ENCODE data around the gene PCTP.

PCTP gene

GRCh38 chr17:55729484-55729883 lies 21.4 kb upstream of the PCTP start:
- Histone ChIP-seq H3K4me3 (ENCODE audit: severe bottlenecking) (no peak overlapping the region), H3K4me1 (ENCODE audit: insufficient read depth, poor library complexity, severe bottlenecking) (peaks cover 35% of the 10 kb centered on the region), H3K27ac (ENCODE audit: poor library complexity, severe bottlenecking) (no peak overlapping the region), H3K27me3 (ENCODE audit: insufficient read depth, poor library complexity, severe bottlenecking) (no peaks in the 10 kb centered on the region), H3K36me3 (ENCODE audit: low read depth) (no peaks in the 10 kb centered on the region), H3K9me3 (ENCODE audit: severe bottlenecking) (no peaks in the 10 kb centered on the region)
- DNase-seq (ENCODE audit: low spot score) = no peak
- ATAC-seq (ENCODE audit: low read depth) = no peak
- TF ChIP-seq CTCF (IDR thresholded peaks at IDR 0.05; ENCODE audit: poor library complexity, severe bottlenecking) = no peak

GRCh38 chr17:55730380-55730779 lies 20.5 kb upstream of the PCTP start:
- no peak for TF ChIP-seq CTCF (IDR thresholded peaks at IDR 0.05; ENCODE audit: poor library complexity, severe bottlenecking)
- peaks cover 43% of the 10 kb centered on the region for H3K4me1 ChIP-seq (ENCODE audit: insufficient read depth, poor library complexity, severe bottlenecking)
- no peak overlapping the region for H3K27ac ChIP-seq (ENCODE audit: poor library complexity, severe bottlenecking)
- ATAC-seq (ENCODE audit: low read depth) (no peak), DNase-seq (ENCODE audit: low spot score) (no peak)
- H3K9me3 ChIP-seq (ENCODE audit: severe bottlenecking) = no peaks in the 10 kb centered on the region
- no peaks in the 10 kb centered on the region for H3K27me3 ChIP-seq (ENCODE audit: insufficient read depth, poor library complexity, severe bottlenecking)
- H3K36me3 ChIP-seq (ENCODE audit: low read depth) = no peaks in the 10 kb centered on the region
- H3K4me3 ChIP-seq (ENCODE audit: severe bottlenecking) = no peak overlapping the region

- no peak for ATAC-seq (ENCODE audit: low read depth)
- Histone ChIP-seq H3K4me3 (ENCODE audit: severe bottlenecking) (no peak overlapping the region), H3K27ac (ENCODE audit: poor library complexity, severe bottlenecking) (no peak overlapping the region), H3K9me3 (ENCODE audit: severe bottlenecking) (no peaks in the 10 kb centered on the region), H3K4me1 (ENCODE audit: insufficient read depth, poor library complexity, severe bottlenecking) (peaks cover 43% of the 10 kb centered on the region), H3K36me3 (ENCODE audit: low read depth) (no peaks in the 10 kb centered on the region), H3K27me3 (ENCODE audit: insufficient read depth, poor library complexity, severe bottlenecking) (no peaks in the 10 kb centered on the region)
- TF ChIP-seq CTCF (IDR thresholded peaks at IDR 0.05; ENCODE audit: poor library complexity, severe bottlenecking) = no peak
- DNase-seq (ENCODE audit: low spot score) = no peak
Observed at GRCh38 chr17:55730808-55731207, 20.0 kb upstream of the PCTP start.

GRCh38 chr17:55731586-55732250 lies 19.1 kb upstream of the PCTP start:
- peaks cover 35% of the 10 kb centered on the region for H3K4me1 ChIP-seq (ENCODE audit: insufficient read depth, poor library complexity, severe bottlenecking)
- H3K9me3 ChIP-seq (ENCODE audit: severe bottlenecking) = no peaks in the 10 kb centered on the region
- no peaks in the 10 kb centered on the region for H3K27me3 ChIP-seq (ENCODE audit: insufficient read depth, poor library complexity, severe bottlenecking)
- no peak for ATAC-seq (ENCODE audit: low read depth)
- H3K4me3 ChIP-seq (ENCODE audit: severe bottlenecking) = no peak overlapping the region
- H3K27ac ChIP-seq (ENCODE audit: poor library complexity, severe bottlenecking) = no peak overlapping the region
- DNase-seq (ENCODE audit: low spot score) = no peak
- no peaks in the 10 kb centered on the region for H3K36me3 ChIP-seq (ENCODE audit: low read depth)
- no peak for TF ChIP-seq CTCF (IDR thresholded peaks at IDR 0.05; ENCODE audit: poor library complexity, severe bottlenecking)

- no peak for TF ChIP-seq CTCF (IDR thresholded peaks at IDR 0.05; ENCODE audit: poor library complexity, severe bottlenecking)
- Histone ChIP-seq H3K27ac (ENCODE audit: poor library complexity, severe bottlenecking) (peak overlapping the region; percentile 23), H3K4me1 (ENCODE audit: insufficient read depth, poor library complexity, severe bottlenecking) (peaks cover 16% of the 10 kb centered on the region), H3K27me3 (ENCODE audit: insufficient read depth, poor library complexity, severe bottlenecking) (no peaks in the 10 kb centered on the region), H3K4me3 (ENCODE audit: severe bottlenecking) (no peak overlapping the region), H3K9me3 (ENCODE audit: severe bottlenecking) (no peaks in the 10 kb centered on the region), H3K36me3 (ENCODE audit: low read depth) (no peaks in the 10 kb centered on the region)
- peak; percentile 91 for ATAC-seq (ENCODE audit: low read depth)
- no peak for DNase-seq (ENCODE audit: low spot score)
Observed at GRCh38 chr17:55734128-55734781, 16.6 kb upstream of the PCTP start.

Data from RWPE2 (cell line).